ENCODE measurements around the gene MATR3. TPM values are rescaled to one million over a fixed set of nuclear protein-coding genes. Genes with fewer than 3 reads are reported as not detected.
A peak's percentile ranks its signal among the peaks of the same experiment; 100 is the strongest.
"Not testable (repeated sequence)": the region's sequence is repeated elsewhere in the genome, so short reads cannot be mapped to it uniquely, and the experiment has no call there.

Gene MATR3
- total RNA-seq, 3 donors from 2014 or later = 112 to 165 (median 136) TPM

DNA sequence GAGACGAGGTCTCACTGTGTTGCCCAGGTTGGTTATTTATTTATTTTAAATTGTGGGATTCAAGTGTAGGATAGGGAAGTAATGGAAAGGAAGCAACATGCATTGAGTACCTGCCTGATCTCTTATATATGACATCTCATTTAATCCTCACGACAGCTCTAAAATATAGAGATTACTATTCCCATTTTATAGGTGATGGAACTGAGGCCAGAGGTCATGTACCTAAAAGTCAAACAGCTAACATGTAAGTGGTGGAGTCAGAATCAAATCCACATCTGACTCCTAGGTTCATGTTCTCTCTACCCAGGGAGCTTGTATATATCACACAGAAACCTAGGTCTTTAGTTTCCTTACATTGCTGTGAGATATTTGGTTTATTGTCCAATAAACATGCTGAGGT, 26.1 kb upstream of the MATR3 start:
- TF ChIP-seq CTCF (IDR thresholded peaks at IDR 0.05) = no peak
- Histone ChIP-seq H3K4me3 (no peak overlapping the region), H3K9me3 (no peaks in the 10 kb centered on the region), H3K36me3 (ENCODE audit: low read depth) (no peaks in the 10 kb centered on the region), H3K4me1 (ENCODE audit: low read depth) (peaks cover 7% of the 10 kb centered on the region)
- DNase-seq (no peak), ATAC-seq (no peak)
- intact Hi-C loops (cut with DNase I, micrococcal nuclease) = loop anchor here in 1 of 2 donors (10.0 kb wide), 1 partner anchor 673 kb away; no protein-coding TSS in a partner anchor

DNA sequence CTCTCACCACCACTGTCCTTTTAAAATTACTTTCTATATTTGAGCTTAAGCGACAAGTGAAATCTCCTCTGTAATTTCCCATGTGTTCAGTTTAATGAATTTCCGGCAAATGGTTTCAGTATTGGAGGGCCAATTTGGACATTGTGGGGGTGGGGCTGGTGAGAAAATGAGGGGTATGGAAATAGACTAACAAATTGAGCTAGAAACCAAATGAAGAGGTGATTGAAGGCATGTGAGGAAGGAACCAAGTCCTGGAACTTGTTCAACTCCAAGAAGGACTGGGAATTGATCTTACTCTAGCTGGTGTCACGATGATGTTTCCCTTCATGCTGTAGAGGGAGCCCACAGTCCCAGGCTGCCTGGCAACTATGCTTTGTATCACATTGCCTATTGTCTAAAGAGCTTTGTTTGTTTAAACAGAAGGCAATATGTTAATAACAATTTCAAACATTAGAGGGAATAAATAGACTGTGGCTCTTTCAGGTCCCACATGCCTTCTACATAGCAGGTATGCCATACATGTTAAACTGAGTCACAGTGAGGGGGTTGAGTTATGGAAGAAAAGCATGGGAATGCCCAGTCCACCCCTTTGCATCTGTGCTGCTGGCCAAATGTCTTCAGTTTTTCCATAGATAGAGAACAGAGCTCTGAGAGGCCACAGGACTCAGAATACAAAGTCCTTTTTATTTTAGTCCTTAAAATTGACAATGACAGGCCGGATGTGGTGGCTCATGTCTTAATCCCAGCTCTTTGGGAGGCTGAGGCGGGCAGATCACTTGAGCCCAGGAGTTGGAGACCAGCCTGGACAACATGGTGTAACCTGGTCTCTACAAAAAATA, 25.0 kb upstream of the MATR3 start:
- ATAC-seq = no peak
- no peak for TF ChIP-seq CTCF (IDR thresholded peaks at IDR 0.05)

GRCh38 chr5:139270718-139271117, 22.8 kb upstream of the MATR3 start:
- intact Hi-C loops (cut with DNase I, micrococcal nuclease); H3K9me3 ChIP-seq; H3K36me3 ChIP-seq (ENCODE audit: low read depth); ATAC-seq; H3K4me3 ChIP-seq; DNase-seq: not testable (repeated sequence)
- H3K4me1 ChIP-seq (ENCODE audit: low read depth) = peaks cover 30% of the 10 kb centered on the region

More for the DNA sequence above, 25.0 kb upstream of the MATR3 start:
- no peaks in the 10 kb centered on the region for H3K36me3 ChIP-seq (ENCODE audit: low read depth)
- intact Hi-C loops (cut with DNase I, micrococcal nuclease) = loop anchor here in 1 of 2 donors (10.0 kb wide), 1 partner anchor 674 kb away; no protein-coding TSS in a partner anchor
- peak in 1 of 3 donors; percentile 42 for DNase-seq
- peaks cover 15% of the 10 kb centered on the region for H3K4me1 ChIP-seq (ENCODE audit: low read depth)
- no peak overlapping the region for H3K4me3 ChIP-seq
- H3K9me3 ChIP-seq = no peaks in the 10 kb centered on the region

DNA sequence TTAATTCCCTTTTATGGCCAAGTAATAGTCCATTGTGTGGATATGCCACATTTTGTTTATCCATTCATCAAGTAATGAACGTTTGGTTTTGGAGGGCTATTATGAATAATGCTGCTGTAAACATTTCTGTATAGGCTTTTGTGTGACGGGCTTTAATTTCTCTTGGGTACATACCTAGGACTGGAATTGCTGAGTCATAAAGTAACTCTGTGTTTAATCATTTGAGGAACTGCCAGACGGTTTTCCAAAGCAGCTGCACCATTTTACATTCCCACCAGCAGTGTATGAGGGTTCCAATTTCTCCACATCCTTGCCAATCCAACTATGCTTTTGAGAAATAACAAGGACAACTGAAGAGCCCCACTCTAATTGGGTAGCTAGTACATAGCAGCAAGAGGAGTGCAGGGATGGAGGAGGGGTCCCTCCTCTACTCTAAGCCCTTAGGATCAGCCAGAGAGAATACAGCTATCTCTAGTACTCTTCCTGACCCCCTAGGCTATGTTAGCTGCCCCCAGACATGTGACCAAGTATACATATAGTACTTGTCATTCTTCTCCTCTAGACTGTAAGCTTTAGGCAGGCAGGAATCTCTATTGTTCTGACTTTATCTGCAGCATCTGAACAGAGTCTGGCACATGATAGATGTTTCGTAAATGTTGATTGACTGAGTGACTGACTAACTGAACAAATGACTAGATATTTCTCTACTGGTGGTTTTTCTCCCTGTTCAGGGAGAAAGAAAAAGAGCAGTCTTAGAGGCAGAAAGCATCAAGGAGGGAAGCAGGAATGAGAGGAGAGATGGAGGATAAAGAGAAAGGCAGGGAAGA, 22.1 kb upstream of the MATR3 start:
- H3K4me1 ChIP-seq (ENCODE audit: low read depth) = peaks cover 34% of the 10 kb centered on the region
- ATAC-seq = peak; percentile 32

DNA sequence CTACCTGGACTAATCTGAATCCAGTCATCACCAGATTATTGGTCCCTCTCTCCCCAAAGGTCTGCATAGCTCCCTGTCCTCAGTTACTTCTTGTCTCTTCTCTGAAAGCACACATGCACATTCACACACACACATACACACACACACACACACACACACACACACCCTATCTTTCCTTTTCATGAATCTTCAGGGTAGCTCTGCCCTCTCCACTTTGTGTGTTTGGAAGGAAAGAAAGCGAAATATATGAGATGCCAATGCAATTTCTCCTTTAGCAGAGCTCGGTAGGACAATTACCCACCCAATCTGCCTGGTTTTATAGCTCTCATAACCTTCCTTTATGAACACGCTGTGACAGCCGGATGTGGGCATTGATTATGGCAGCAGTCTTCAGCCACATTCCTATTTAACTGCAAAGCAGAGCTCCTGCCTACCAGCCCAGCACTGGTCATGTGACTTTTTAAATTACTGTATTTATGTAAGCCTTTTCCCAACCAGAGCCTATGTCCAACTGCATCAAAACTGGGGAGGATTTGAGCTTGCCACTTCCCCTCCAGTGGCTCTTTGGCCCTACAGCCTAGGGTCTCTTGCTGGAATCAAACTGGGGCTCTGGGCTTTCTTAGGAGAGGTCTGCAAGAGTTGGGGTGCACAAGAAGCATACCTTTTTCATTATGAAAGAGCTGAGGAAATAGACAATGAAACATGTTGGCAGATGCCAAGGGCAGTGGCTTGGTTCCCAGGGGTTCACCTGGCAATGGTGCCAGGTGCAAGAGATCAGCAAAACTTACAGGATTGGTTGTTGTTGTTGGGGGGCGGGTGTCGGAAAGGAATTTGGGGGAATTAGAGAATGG, 20.8 kb upstream of the MATR3 start:
- no peaks in the 10 kb centered on the region for H3K9me3 ChIP-seq
- no peak for TF ChIP-seq CTCF (IDR thresholded peaks at IDR 0.05)
- ATAC-seq = peak; percentile 74
- no peak overlapping the region for H3K4me3 ChIP-seq
- intact Hi-C loops (cut with DNase I, micrococcal nuclease) = no loop called here
- peak; percentile 63 to 87 (median 67) for DNase-seq
- H3K36me3 ChIP-seq (ENCODE audit: low read depth) = no peaks in the 10 kb centered on the region
- peaks cover 36% of the 10 kb centered on the region for H3K4me1 ChIP-seq (ENCODE audit: low read depth)

More for the DNA sequence above, 22.1 kb upstream of the MATR3 start:
- Histone ChIP-seq H3K36me3 (ENCODE audit: low read depth) (no peaks in the 10 kb centered on the region), H3K4me3 (no peak overlapping the region), H3K9me3 (no peaks in the 10 kb centered on the region)
- DNase-seq = peak in 1 of 3 donors; percentile 40
- intact Hi-C loops (cut with DNase I, micrococcal nuclease) = no loop called here
- no peak for TF ChIP-seq CTCF (IDR thresholded peaks at IDR 0.05)

Measured in mucosa of descending colon (tissue), 3 donors.